Cardiac septum (tissue), 1 donor: ENCODE measurements around the gene BSPH1. TPM values are rescaled to one million over a fixed set of nuclear protein-coding genes. Genes with fewer than 3 reads are reported as not detected.
"Not testable (repeated sequence)": the region's sequence is repeated elsewhere in the genome, so short reads cannot be mapped to it uniquely, and the experiment has no call there.

Source experiments
- DNase-seq: peaks from one replicate; pipeline ENCODE4 v3.0.0-alpha.2; 2020; ENCODE audit warnings: low spot score
- intact Hi-C: fragments of 100-400 bp; cut with DNase I; formaldehyde crosslinking; loops from one replicate; pipeline ENCODE4 v1.14.0; 2022
- long read RNA-seq: library from polyadenylated mRNA; unstranded; transcript quantifications from one replicate; pipeline ENCODE4 v2.0.0, GENCODE V29; 2021
- total RNA-seq: library from RNA; stranded (reverse); fragmentation: NEBNext Ultra II Directional; extraction: Animal tissue kit (Norgen Biotek cat#: 25700); gene quantifications from one replicate; pipeline ENCODE4 v1.2.1, GENCODE V29; 2021
- donor health status: DM: no; HTN: no; CAD: no.

Gene BSPH1, protein sequence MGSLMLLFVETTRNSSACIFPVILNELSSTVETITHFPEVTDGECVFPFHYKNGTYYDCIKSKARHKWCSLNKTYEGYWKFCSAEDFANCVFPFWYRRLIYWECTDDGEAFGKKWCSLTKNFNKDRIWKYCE
- total RNA-seq = not detected
- long read RNA-seq = 0 reads

DNA sequence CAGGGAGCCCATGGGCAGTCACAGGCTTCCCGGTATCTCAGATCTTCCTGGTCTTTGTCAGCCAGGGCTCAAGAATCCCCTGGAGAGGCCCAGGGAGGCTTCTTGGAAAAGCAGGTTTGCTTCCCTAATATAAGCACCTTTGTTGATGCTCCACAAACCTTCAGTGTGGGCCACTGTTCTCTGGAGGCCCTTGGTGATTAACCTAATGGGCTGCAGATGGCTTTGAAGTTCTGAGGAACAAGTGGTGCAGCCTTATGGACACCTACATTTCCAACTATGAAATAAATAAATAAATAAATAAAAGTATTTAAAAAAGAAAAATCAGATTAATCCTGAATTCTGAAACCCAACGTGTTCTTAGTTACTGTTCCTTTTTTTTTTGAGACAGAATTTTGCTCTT is at the start of gene BSPH1:
Gene BSPH1 (minus strand): TSS at position 101 of the 400 bp plus-strand sequence. CDS start 89 bp downstream, at position 12.
- DNase-seq = no peak
- intact Hi-C loops = no loop called here

DNA sequence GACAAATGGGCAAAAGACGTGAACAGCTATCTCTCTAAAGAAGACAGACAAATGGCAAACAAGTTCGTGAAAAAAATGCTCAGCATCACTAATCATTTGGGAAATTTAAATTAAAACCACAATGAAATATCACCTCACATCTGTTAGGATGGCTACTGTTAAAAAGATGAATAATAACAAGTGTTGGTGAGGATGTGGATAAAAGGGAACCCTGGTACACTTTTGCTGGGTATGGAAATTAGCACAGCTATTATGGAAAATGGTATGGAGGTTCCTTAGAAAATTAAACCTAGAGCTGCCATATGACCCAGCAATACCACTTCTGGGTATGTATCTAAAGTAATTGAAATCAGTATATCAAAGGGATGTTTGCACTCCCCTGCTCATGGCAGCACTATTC is 44.8 kb upstream of the BSPH1 start:
- intact Hi-C loops = no loop called here
- DNase-seq = no peak

DNA sequence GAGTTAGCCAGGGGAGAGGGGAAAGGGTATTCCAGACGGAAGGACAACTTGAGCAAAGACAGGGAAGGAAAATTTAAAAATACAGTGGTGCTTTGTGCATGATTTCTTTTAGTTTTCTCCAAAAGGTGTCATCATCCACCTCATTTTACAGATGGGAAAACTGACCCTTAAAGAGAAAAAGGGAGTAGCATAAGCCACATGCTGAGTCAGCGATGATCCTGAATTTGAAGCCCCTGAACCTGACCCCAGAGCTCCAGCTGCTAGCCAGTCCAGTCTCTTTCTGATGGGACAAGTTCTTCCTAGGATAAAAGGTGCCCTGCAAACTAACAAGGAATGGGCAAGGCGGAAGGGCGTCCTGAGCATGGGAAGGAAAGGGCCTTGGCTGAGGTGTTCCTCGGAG is 41.6 kb upstream of the BSPH1 start:
- no peak for DNase-seq
- intact Hi-C loops = no loop called here

DNA sequence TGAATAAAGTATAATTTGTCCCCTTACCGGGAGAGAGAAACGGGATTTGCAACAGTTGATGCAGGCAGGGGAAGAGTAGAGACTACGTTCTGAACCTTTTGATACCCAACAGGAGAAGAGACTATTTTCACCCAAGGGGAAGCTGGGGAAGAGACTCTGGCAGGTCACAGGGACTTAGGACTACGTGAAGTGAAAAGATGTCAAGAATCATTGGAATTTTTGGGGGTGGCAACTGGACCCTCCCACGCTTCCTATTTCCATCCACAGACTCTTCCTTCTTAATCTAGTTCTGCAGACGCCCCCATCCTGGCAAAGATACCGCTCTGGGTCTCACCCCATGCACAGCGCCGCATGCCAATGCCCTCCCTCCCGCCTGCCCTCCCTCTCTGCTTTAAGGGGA is 38.1 kb upstream of the BSPH1 start:
- no peak for DNase-seq

DNA sequence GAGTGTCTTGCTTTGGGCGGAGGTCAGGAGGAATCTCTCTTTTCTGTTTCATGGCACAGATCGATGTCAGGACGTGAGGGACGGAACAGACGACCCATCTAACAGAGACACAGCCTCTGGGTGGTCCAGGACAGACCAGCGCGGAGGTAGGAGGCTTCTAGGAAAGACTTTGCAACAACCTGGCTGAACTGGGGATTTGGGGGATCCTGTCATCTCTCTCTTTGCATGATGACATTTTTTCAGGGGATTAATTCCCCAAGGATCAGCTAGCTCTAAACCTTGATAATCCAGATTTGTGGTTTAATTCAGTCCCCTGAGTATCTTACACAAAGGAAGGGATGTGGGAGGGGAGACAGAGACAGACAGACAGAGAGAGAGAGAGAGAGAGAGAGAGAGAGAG is 37.5 kb upstream of the BSPH1 start:
- no peak for DNase-seq
- intact Hi-C loops = no loop called here

More for the DNA sequence above, 38.1 kb upstream of the BSPH1 start:
- intact Hi-C loops = no loop called here

DNA sequence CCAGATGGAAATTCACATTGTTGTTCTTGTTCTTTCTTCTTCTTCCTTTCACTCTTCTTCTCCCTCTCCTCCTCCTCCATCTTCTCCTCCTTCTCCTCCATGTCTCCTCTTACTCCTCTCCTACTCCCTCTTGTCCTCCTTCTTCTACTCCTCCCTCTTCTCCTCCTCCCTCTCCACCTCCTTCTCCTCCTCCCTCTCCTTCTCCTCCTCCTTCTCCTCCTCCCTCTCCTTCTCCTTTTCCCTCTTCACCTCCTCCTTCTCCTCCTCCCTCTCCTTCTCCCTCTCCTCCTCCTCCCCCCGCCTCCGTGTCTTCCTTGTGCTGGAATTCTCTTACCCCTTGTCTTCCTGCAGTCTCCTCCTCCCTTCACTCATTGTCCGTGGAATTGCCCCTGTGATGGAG is 33.5 kb upstream of the BSPH1 start:
- intact Hi-C loops = no loop called here
- no peak for DNase-seq

DNA sequence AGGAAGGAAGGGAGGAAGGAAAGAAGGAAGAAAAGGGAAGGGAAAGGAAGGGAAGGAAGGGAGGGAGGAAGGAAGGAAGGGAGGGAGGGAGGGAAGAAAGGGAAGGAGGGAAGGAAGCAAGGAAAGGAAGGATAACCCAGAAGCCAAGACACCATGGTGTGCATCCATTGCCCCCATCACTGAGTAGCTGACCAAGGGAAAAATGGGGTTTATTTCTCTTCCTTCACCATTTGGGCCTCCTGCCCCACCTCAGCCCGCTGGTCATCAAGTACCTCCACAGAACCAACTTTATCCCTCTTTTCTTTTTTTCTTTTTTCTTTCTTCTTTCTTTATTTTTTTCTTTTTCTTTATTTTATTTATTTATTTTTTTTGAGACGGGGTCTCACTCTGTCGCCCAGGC is 31.5 kb upstream of the BSPH1 start:
- no peak for DNase-seq
- intact Hi-C loops = no loop called here

DNA sequence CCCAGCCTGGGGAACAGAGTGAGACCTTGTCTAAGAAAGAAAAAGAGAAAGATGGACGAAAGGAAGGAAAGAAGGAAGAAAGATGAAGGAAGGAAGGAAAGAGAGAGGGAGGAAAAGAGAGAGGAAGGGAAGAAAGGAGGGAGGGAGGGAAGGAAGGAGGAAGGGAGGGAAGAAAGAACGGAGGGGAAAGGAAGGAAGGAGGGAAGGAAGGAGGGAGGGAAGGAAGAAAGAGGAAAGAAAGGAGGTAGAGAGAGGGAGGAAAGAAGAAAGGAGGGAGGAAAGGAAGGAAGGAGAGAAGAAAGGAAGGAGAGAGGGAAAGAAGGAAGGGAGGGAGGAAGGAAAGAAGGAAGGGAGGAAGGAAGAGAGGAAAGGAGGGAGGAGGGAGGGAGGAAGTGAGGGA is 31.0 kb upstream of the BSPH1 start:
- DNase-seq = no peak
- intact Hi-C loops = no loop called here

DNA sequence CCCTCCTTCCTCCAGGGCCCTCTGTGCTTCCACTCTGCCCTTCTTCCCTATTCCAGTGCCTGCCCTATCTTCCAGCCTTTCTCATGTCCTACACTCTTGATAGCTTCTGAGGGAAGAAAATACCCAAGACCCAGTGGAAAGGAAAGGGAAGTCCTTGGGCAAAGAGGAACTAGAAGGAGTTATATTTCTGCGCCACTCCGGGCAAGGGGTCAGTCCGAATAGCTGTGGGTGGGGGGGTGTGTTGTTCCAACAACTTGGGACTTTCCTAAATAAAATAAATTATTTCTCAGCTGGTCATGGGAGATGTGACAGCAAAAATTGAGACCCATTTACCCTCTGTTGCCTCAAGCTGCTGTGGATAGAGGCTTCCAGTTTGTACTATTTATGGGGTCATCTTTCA is 28.7 kb upstream of the BSPH1 start:
- intact Hi-C loops = no loop called here
- DNase-seq = no peak

DNA sequence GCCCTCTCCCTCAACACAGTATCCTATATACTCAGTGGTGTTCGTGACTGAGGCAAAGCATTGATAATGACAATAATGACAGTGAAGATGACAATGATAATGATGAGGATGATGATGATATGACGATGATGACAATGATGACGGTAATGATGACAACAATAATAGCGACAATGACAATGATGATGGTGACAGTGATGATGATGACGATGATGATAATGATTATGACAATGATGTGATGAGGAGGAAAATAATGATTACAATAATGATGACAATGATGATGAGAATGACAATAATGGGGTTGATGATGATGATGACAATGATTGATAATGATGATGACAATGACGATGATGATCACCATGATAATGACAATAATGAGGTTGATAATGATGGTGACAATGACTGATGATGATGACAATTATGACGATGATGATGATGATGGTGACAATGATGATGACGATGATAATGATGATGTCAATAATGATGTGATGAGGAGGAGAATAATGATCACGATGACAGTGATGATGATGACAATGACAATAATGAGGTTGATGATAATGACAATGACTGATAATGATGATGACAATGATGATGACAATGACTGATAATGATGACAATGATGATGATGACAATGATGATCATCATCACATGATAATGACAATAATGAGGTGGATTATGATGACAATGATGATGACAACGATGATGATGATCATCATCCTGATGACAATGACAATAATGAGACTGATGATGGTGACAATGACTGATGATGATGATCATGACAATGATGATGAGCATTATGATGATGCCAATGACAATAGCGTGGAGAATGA is 19.2 kb upstream of the BSPH1 start:
- DNase-seq = no peak
- intact Hi-C loops = no loop called here

DNA sequence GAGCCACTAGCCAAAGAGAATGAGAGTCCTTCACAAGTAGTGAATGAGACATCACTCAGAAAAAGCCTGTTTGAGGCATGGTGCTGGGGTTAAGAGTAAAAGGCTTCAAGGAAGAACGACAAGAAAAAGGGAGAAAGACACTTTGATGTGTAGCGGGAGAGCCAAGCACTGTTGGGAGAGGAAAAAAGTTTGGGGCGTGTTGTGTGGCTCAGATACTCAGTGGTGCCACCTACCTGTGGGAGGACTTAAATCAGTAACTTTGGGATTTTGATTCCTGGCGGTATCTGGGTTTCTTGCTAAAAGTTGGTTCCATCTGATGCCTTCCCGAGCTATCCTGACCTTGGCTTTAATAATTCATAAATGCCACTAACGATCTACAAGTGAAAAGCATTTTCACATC is 14.8 kb upstream of the BSPH1 start:
- no peak for DNase-seq
- intact Hi-C loops = no loop called here

DNA sequence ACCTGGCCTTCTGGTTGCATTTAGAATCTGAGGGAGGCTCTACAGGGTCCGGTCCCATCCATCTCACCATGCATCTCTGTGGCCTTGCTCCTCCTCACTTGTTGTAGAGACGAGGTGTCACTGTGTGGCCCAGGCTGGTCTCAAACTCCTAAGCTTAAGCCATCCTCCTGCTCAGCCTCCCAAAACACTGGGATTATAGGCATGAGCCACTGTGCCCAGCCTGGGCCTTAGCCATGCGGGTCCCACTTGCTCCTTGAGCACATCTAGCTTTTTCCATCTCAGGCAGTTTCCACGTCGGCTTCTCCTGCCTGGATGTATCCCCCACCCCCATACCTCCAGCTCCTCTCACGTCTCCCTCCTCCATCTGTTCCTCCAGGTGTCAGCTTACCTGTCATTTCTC is 12.3 kb upstream of the BSPH1 start:
- intact Hi-C loops = no loop called here
- no peak for DNase-seq

DNA sequence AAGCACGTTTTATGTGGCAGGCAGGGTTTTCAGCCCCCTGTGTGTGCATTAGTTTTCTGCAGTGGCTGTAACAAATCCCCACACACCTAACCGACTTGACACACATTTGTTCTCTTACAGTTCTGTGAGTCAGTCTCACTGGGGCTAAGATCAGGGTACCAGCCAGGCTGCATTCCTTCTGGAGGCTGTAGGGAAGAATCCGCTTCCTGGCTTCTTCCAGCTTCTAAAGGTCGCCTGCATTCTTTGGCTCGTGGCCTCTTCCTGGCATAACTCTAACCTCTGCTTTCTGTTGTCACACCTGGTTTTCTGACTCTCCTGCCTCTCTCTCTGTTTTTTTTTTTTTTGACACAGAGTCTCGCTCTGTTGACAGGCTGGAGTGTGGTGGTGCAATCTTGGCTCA is 8.9 kb upstream of the BSPH1 start:
- DNase-seq = no peak
- intact Hi-C loops = no loop called here

DNA sequence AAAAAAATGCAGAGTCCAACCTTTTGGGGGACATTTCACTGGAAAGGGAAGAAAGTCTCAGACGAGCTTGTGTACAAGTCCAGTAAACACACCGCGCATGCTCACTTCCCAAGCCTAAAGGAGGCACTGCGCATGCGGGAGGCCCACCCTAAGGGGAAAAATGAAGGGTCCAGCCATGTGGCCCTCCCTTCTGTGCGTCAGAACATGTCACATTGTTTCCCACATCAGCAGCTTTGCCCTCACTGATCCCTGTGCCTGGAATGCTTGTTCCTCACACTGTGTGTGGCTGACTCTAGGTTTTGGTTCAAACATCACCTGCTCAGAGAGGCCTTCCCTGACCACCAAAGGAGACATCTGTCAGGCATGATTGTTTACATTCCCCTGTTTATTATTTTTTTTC is 6.8 kb upstream of the BSPH1 start:
- intact Hi-C loops = no loop called here
- DNase-seq = no peak

DNA sequence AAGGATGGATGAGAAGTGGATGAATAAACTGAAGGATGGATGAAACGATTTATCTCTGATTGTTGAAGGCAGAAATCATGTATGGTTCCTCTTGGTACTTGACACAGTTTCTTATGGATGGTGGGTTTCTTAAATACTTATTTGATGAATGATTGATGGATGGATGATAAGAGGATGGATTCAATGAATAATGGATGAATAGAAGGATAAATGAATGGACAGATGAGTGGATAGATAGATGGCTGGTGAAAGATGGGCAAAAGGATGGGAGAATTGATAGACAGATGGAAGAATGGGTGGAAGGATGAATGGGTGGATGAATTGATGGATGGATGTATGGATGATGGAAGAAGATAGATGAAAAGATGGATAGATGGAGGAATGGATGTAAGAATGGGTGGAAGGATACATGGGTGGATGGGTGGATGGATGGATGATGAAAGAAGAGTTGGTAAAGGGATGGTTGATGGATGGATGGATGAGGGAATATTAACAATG is 4.3 kb upstream of the BSPH1 start:
- DNase-seq = no peak
- intact Hi-C loops = no loop called here

DNA sequence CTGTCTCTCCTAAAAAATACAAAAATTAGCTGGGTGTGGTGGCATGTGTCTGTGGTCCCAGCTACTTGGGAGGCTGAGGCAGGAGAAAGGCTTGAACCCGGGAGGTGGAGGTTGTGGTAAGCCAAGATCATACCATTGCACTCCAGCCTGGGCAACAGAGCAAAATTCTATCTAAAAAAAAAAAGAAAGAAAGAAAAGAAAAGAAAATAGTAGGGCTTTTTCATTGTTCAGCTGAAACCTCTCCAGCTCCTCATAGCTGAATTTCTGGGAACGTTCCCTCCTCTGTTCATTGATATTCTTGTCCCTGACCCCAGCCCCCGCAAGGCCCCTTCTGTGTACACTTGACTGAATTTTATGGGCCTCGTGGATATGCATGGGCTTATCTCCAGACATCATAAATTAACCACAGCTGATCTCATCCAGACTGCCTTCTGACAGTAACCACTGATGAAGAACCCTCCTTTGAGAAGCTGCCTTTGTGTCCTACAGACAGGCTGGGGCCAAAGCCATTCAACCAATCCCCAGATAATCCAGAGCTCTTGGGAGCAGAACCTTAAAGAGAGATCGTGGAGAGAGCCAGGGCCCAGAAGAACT is 2.3 kb upstream of the BSPH1 start, which contains the start of gene ELSPBP1:
Gene ELSPBP1 (plus strand): TSS at position 424 of the 594 bp plus-strand sequence. CDS start 14,036 bp downstream, outside the sequence.
- intact Hi-C loops = no loop called here
- no peak for DNase-seq

DNA sequence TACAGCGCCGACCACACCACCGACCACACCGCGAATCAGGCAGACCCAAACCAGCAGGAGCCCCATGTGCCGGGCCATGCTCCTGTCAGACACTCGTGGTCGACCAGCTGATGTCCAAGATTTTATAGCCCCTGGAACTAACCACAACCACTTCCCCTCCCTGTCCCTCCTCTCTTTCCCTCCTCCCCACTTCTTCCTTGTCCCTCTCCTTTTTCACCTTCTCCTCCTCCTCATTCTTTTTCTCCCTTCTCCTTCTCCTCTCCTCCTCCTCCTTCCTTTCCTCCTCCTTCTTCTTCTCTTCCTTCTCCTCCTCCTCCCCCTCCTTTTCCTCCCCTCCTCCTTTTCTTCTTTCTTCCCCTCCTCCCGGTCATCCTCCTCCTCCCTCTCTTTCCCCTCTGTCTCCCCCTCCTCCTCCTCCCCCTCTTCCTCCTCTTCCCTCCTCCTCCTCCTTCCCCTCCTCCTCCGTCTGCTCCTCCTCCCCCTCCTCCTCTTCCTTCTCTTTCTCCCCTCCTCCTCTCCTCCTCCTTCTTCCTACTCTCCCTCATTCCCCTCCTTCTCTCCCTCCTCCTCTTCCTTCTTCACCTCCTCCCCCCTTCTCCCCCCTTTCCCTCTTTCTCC is 670 bp downstream of the BSPH1 start:
- DNase-seq = no peak
- intact Hi-C loops = no loop called here

DNA sequence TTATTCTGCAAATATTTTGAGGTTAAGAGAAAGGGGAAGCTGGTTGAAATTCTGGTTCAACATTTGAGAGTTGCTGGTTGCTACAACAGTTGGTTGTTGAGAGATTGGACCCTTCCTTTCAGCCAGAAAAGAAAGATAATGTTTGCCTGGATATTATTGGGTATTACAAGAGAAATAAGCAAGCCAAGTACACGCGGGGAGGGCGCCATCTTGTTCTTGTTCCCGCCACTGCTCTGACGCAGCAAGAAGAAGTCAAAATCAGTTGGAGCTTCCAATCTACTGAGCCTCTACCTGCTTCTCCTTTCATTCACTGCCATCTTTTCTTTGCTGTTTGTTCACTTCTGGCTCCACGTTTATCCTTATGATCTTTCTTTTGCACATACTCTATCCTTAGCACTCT is 18.4 kb downstream of the BSPH1 start:
- no peak for DNase-seq
- intact Hi-C loops = no loop called here

DNA sequence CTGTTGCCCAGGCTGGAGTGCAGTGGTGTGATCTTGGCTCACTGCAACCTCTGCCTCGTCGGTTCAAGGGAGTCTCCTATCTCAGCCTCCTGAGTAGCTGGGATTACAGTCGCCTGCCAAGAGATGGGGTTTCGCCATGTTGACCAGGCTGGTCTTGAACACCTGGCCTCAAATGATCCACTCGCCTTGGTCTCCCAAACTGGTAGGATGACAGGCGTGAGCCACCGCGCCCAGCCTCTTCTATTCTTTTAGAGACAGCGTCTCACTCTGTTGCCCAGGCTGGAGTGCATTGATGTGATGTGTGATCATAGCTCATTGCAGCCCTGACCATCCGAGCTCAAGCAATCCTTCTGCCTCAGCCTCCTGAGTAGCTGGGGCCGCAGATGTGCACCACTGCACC is 36.0 kb downstream of the BSPH1 start:
- intact Hi-C loops, DNase-seq: not testable (repeated sequence)

DNA sequence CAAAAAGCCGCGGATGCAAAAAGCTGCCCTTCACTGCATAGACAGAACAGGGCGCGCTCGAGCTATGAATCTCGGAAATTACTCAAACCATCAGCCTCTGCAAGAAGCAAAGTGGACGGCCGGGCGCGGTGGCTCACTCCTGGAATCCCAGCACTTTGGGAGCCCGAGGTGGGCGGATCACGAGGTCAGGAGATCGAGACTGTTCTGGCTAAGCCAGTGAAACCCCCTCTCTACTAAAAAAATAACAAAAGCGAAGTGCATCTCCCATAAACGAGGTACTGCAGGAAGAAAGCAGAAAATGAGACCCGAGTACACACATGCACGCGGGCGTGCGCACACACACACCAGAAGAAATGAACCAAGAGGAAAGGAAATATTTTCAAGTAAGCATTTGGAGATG is 39.8 kb downstream of the BSPH1 start:
- intact Hi-C loops, DNase-seq: not testable (repeated sequence)
